Fibroblast of lung (primary cell): ENCODE measurements around the gene SARM1.

Experiments
- CTCF ChIP-seq, 2 donors: IDR thresholded peaks in 1 of 2; conservative IDR thresholded peaks in 1 of 2; 1 replicate in 1 of 2; 2 replicates in 1 of 2; pipeline ENCODE4 v1.5.1; 2011 to 2012; ENCODE audit warnings: low read length in 2 of 2, control low read depth in 1 of 2, inconsistent platforms in 1 of 2, low read depth in 1 of 2, mild to moderate bottlenecking in 1 of 2
- EZH2 ChIP-seq: IDR thresholded peaks from 2 replicates; pipeline ENCODE4 v1.5.1; 2012; ENCODE audit warnings: low read length, control low read depth, mild to moderate bottlenecking; ENCODE audit errors: missing control alignments

GRCh38 chr17:28390563-28390962 is 19.1 kb downstream of the SARM1 start:
- no peak for TF ChIP-seq EZH2
- no peak for TF ChIP-seq CTCF (conservative IDR thresholded peaks at IDR 0.05 in 1 of 2, IDR thresholded peaks at IDR 0.05 in 1 of 2; ENCODE audit: low read depth in 1 of 2, low read length in 2 of 2)
